Measurements from ENCODE around the gene ROCK2. TPM values are rescaled to one million over a fixed set of nuclear protein-coding genes. Genes with fewer than 3 reads are reported as not detected.

ROCK2 gene
- total and polyA plus RNA-seq, 2 donors (not counting 1 experiment from before 2014, with no cell fraction given) = 32.0 to 58.1 TPM

GRCh38 chr2:11147263-11147662 lies 197.2 kb downstream of the ROCK2 start:
- no peak for DNase-seq (ENCODE audit: low read depth in 2 of 2)
- Histone ChIP-seq H3K27me3 (ENCODE audit: control insufficient read depth, insufficient read depth, low read length) (peaks cover 2% of the 10 kb centered on the region), H3K27ac (ENCODE audit: insufficient read depth, low read length) (no peak overlapping the region), H3K4me3 (replicated peaks in 1 of 4; ENCODE audit: control extremely low read depth in 1 of 4, insufficient read depth in 1 of 4, low read depth in 3 of 4, low read length in 4 of 4) (no peak overlapping the region), H3K79me2 (ENCODE audit: control insufficient read depth, insufficient read depth, low read length) (no peaks in the 10 kb centered on the region), H3K36me3 (ENCODE audit: control insufficient read depth, insufficient read depth, low read length) (no peaks in the 10 kb centered on the region), H3K9me3 (ENCODE audit: control insufficient read depth, insufficient read depth, low read depth, low read length) (no peaks in the 10 kb centered on the region), H3K4me2 (ENCODE audit: extremely low read depth, insufficient read depth, low read length) (no peak overlapping the region), H3K4me1 (ENCODE audit: control insufficient read depth, extremely low read depth, insufficient read depth, low read length) (no peaks in the 10 kb centered on the region), H4K20me1 (ENCODE audit: control insufficient read depth, extremely low read depth, insufficient read depth, low read length) (no peaks in the 10 kb centered on the region), H2AFZ (ENCODE audit: low read length) (no peak overlapping the region), H3K9ac (ENCODE audit: insufficient read depth, low read length) (no peak overlapping the region)
- TF ChIP-seq EZH2 (IDR thresholded peaks at IDR 0.05; ENCODE audit: low read length, missing control alignments) (no peak), CTCF (conservative IDR thresholded peaks at IDR 0.05 in 1 of 2, IDR thresholded peaks at IDR 0.05 in 1 of 2; ENCODE audit: low read depth in 1 of 2, low read length in 2 of 2) (no peak)

- H3K79me2 ChIP-seq (ENCODE audit: control insufficient read depth, insufficient read depth, low read length) = no peaks in the 10 kb centered on the region
- no peak for DNase-seq (ENCODE audit: low read depth in 2 of 2)
- peaks cover 2% of the 10 kb centered on the region for H3K27me3 ChIP-seq (ENCODE audit: control insufficient read depth, insufficient read depth, low read length)
- no peak overlapping the region for H3K4me3 ChIP-seq (replicated peaks in 1 of 4; ENCODE audit: control extremely low read depth in 1 of 4, insufficient read depth in 1 of 4, low read depth in 3 of 4, low read length in 4 of 4)
- TF ChIP-seq CTCF (conservative IDR thresholded peaks at IDR 0.05 in 1 of 2, IDR thresholded peaks at IDR 0.05 in 1 of 2; ENCODE audit: low read depth in 1 of 2, low read length in 2 of 2) (no peak), EZH2 (IDR thresholded peaks at IDR 0.05; ENCODE audit: low read length, missing control alignments) (no peak)
- no peaks in the 10 kb centered on the region for H3K9me3 ChIP-seq (ENCODE audit: control insufficient read depth, insufficient read depth, low read depth, low read length)
- no peaks in the 10 kb centered on the region for H3K36me3 ChIP-seq (ENCODE audit: control insufficient read depth, insufficient read depth, low read length)
- no peak overlapping the region for H3K9ac ChIP-seq (ENCODE audit: insufficient read depth, low read length)
- H4K20me1 ChIP-seq (ENCODE audit: control insufficient read depth, extremely low read depth, insufficient read depth, low read length) = no peaks in the 10 kb centered on the region
- H2AFZ ChIP-seq (ENCODE audit: low read length) = no peak overlapping the region
- H3K27ac ChIP-seq (ENCODE audit: insufficient read depth, low read length) = no peak overlapping the region
- no peak overlapping the region for H3K4me2 ChIP-seq (ENCODE audit: extremely low read depth, insufficient read depth, low read length)
- H3K4me1 ChIP-seq (ENCODE audit: control insufficient read depth, extremely low read depth, insufficient read depth, low read length) = no peaks in the 10 kb centered on the region
These were observed 198.4 kb downstream of the ROCK2 start for GRCh38 chr2:11146076-11146475.

- DNase-seq (ENCODE audit: low read depth in 2 of 2) = no peak
- H3K36me3 ChIP-seq (ENCODE audit: control insufficient read depth, insufficient read depth, low read length) = no peaks in the 10 kb centered on the region
- no peak overlapping the region for H3K4me2 ChIP-seq (ENCODE audit: extremely low read depth, insufficient read depth, low read length)
These were observed 199.1 kb downstream of the ROCK2 start for GRCh38 chr2:11145350-11145749.

More at GRCh38 chr2:11145350-11145749, 199.1 kb downstream of the ROCK2 start:
- no peaks in the 10 kb centered on the region for H3K9me3 ChIP-seq (ENCODE audit: control insufficient read depth, insufficient read depth, low read depth, low read length)
- TF ChIP-seq CTCF (conservative IDR thresholded peaks at IDR 0.05 in 1 of 2, IDR thresholded peaks at IDR 0.05 in 1 of 2; ENCODE audit: low read depth in 1 of 2, low read length in 2 of 2) = no peak
- TF ChIP-seq EZH2 (IDR thresholded peaks at IDR 0.05; ENCODE audit: low read length, missing control alignments) = no peak
- no peak overlapping the region for H3K4me3 ChIP-seq (replicated peaks in 1 of 4; ENCODE audit: control extremely low read depth in 1 of 4, insufficient read depth in 1 of 4, low read depth in 3 of 4, low read length in 4 of 4)
- no peaks in the 10 kb centered on the region for H3K79me2 ChIP-seq (ENCODE audit: control insufficient read depth, insufficient read depth, low read length)
- no peak overlapping the region for H3K9ac ChIP-seq (ENCODE audit: insufficient read depth, low read length)
- peaks cover 2% of the 10 kb centered on the region for H3K27me3 ChIP-seq (ENCODE audit: control insufficient read depth, insufficient read depth, low read length)
- H4K20me1 ChIP-seq (ENCODE audit: control insufficient read depth, extremely low read depth, insufficient read depth, low read length) = no peaks in the 10 kb centered on the region
- no peak overlapping the region for H2AFZ ChIP-seq (ENCODE audit: low read length)
- no peaks in the 10 kb centered on the region for H3K4me1 ChIP-seq (ENCODE audit: control insufficient read depth, extremely low read depth, insufficient read depth, low read length)
- no peak overlapping the region for H3K27ac ChIP-seq (ENCODE audit: insufficient read depth, low read length)
